Esophagus muscularis mucosa (tissue), 4 donors: ENCODE results near the gene SLC44A2. TPM values are rescaled to one million over a fixed set of nuclear protein-coding genes. Genes with fewer than 3 reads are reported as not detected.
A peak's percentile ranks its signal among the peaks of the same experiment; 100 is the strongest.
"Not testable (repeated sequence)": the region's sequence is repeated elsewhere in the genome, so short reads cannot be mapped to it uniquely, and the experiment has no call there.

ENCODE experiments used
- DNase-seq: peaks from one replicate; pipeline ENCODE4 v3.0.0-alpha.2; 2017; ENCODE audit errors: extremely low spot score
- H3K27ac ChIP-seq, 4 donors: fragments of 200-600 bp; sonication (generic); replicated peaks in 1 of 4; 1 replicate in 3 of 4; 2 replicates in 1 of 4; pipeline ENCODE4 v1.5.1; 2016 to 2019; ENCODE audit warnings: mild to moderate bottlenecking in 1 of 4
- H3K27me3 ChIP-seq, 4 donors: fragments of 200-600 bp; sonication (generic); one replicate each; pipeline versions ENCODE4 v1.5.1 to v1.6.0; 2016 to 2019
- H3K36me3 ChIP-seq, 4 donors: fragments of 200-600 bp; sonication (generic); one replicate each; pipeline ENCODE4 v1.5.1; 2016 to 2019
- H3K4me1 ChIP-seq, 4 donors: fragments of 200-600 bp; sonication (generic); one replicate each; pipeline ENCODE4 v1.5.1; 2016 to 2019
- H3K4me3 ChIP-seq, 4 donors: fragments of 200-600 bp; sonication (generic); 1 replicate in 2 of 4; 2 replicates in 2 of 4; pipeline ENCODE4 v1.5.1; 2016 to 2019; ENCODE audit warnings: mild to moderate bottlenecking in 4 of 4, moderate library complexity in 1 of 4
- H3K9me3 ChIP-seq, 4 donors: fragments of 200-600 bp; sonication (generic); 1 replicate in 3 of 4; 2 replicates in 1 of 4; pipeline ENCODE4 v1.5.1; 2016 to 2019
- EP300 ChIP-seq: sonication (generic); formaldehyde crosslinking; IDR thresholded peaks from one replicate; pipeline ENCODE4 v1.6.1; 2017; ENCODE audit warnings: antibody characterized with exemption
- POLR2A ChIP-seq: fragments of 450-650 bp; IDR thresholded peaks from one replicate; pipeline ENCODE4 v1.6.1; 2017; ENCODE audit warnings: antibody characterized with exemption, moderate library complexity, mild to moderate bottlenecking, low read depth
- POLR2AphosphoS5 ChIP-seq, 2 donors: sonication (generic); formaldehyde crosslinking; IDR thresholded peaks; one replicate each; pipeline ENCODE4 v1.6.1; 2017; ENCODE audit warnings: antibody characterized with exemption in 2 of 2
- WGBS: methylation state at CpG from one replicate; pipeline ENCODE4 v1.1.5; 2018; 5-methylcytosine and 5-hydroxymethylcytosine counted together
- intact Hi-C: fragments of 100-400 bp; cut with DNase I; formaldehyde crosslinking; loops from one replicate; pipeline ENCODE4 v1.15.1; 2023
- total RNA-seq, 4 donors: library from RNA; depleted of rRNA; stranded (reverse); fragments of >200 nt; gene quantifications; one replicate each; pipeline versions ENCODE4 v1.1.0 to v1.2.1, GENCODE V29; 2016
- TF ChIP-seq, protein P1 (sequence below), 3 experiments: fragments of 200-600 bp in 2 of 3; fragments of 450-650 bp in 1 of 3; sonication (generic) in 2 of 3; IDR thresholded peaks; one replicate each; pipeline ENCODE4 v1.5.1; 2017 to 2019; ENCODE audit warnings: antibody characterized with exemption in 3 of 3, mild to moderate bottlenecking in 2 of 3, moderate library complexity in 1 of 3

Gene SLC44A2
- total RNA-seq, 4 donors from 2014 or later, result 26.2 to 71.2 (median 46.1) TPM

- H3K9me3 ChIP-seq, result no peaks in the 10 kb centered on the region
- H3K4me1 ChIP-seq, result peaks cover 30 to 94% (median 84%) of the 10 kb centered on the region in 4 donors
- H3K27ac ChIP-seq, result no peak overlapping the region
- DNase-seq, result no peak
- TF ChIP-seq POLR2A, result no peak
- TF ChIP-seq, protein P1, sequence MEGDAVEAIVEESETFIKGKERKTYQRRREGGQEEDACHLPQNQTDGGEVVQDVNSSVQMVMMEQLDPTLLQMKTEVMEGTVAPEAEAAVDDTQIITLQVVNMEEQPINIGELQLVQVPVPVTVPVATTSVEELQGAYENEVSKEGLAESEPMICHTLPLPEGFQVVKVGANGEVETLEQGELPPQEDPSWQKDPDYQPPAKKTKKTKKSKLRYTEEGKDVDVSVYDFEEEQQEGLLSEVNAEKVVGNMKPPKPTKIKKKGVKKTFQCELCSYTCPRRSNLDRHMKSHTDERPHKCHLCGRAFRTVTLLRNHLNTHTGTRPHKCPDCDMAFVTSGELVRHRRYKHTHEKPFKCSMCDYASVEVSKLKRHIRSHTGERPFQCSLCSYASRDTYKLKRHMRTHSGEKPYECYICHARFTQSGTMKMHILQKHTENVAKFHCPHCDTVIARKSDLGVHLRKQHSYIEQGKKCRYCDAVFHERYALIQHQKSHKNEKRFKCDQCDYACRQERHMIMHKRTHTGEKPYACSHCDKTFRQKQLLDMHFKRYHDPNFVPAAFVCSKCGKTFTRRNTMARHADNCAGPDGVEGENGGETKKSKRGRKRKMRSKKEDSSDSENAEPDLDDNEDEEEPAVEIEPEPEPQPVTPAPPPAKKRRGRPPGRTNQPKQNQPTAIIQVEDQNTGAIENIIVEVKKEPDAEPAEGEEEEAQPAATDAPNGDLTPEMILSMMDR (IDR thresholded peaks at IDR 0.05), result no peak
- no peak for TF ChIP-seq EP300
- H3K36me3 ChIP-seq, result peaks cover 0 to 21% (median 0%) of the 10 kb centered on the region in 4 donors
- H3K4me3 ChIP-seq, result no peak overlapping the region
- WGBS, result 85% methylated on average over 1 of the region's 1 CpG
- intact Hi-C loops, result no loop called here
- H3K27me3 ChIP-seq, result no peaks in the 10 kb centered on the region
Observed at GRCh38 chr19:10661946-10662345, 36.6 kb downstream of the SLC44A2 start.

DNA sequence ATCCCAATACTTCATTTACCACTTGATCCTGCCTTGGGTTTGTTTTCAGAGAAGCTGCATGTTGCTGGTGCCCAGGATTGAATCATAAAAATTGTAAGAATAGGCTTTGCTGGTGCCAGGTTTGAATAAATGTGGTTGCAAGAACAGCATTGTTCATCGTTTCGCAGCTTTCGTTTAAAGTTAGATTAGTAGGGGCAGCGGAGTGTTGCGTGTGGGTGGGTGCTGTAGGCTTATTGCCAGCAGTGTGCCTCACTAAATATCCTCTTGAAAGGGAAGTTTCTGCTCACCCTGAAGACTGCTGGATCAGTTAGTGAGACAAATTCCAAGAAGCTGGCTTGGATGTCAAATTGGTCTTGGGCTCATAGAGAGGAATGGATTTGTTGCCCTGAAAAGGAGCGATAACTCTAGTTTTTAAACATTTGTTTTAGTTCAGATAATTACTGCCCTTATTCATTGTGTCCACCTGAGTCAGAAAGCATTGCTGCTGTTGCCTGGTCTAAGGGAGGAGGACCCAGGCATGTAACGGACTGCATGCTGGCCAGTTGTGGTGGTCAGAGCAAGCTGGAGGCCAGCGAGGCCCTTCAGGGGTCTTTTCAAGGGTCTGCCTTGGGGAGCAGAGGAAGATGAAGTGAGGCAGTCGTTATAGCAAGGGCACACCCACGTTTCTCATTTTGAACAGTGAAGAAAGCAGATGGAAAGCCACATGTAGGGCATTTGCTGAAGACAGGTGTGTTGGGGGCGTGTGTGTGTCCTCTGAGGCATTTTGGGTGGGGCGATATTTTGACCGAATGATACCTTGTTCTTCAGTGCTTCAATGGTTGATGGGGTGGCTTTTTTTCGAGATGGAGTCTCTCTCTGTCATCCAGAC lies 37.3 kb downstream of the SLC44A2 start:
- TF ChIP-seq POLR2A (no peak), POLR2AphosphoS5 (IDR thresholded peaks at IDR 0.05) (no peak), EP300 (no peak)
- TF ChIP-seq, protein P1 (IDR thresholded peaks at IDR 0.05), result no peak
- 57% methylated on average over 14 of the region's 14 CpGs for whole genome bisulfite sequencing
- no peaks in the 10 kb centered on the region for H3K27me3 ChIP-seq
- DNase-seq, result no peak
- H3K4me3 ChIP-seq, result no peak overlapping the region
- peak overlapping the region in 1 of 4 donors; percentile 39 for H3K27ac ChIP-seq
- peaks cover 0 to 19% (median under 1%) of the 10 kb centered on the region in 4 donors for H3K36me3 ChIP-seq
- H3K9me3 ChIP-seq, result no peaks in the 10 kb centered on the region
- peaks cover 30 to 90% (median 78%) of the 10 kb centered on the region in 4 donors for H3K4me1 ChIP-seq
- intact Hi-C loops, result no loop called here

- H3K9me3 ChIP-seq, DNase-seq, H3K27me3 ChIP-seq, H3K4me3 ChIP-seq, intact Hi-C loops: not testable (repeated sequence)
- H3K27ac ChIP-seq, result peak overlapping the region in 1 of 4 donors; percentile 39
- 87% methylated on average over 16 of the region's 16 CpGs for WGBS
- peaks cover 0 to 20% (median 3%) of the 10 kb centered on the region in 4 donors for H3K36me3 ChIP-seq
- H3K4me1 ChIP-seq, result peaks cover 30 to 91% (median 74%) of the 10 kb centered on the region in 4 donors
Observed at GRCh38 chr19:10663252-10663563, 37.9 kb downstream of the SLC44A2 start.

- Histone ChIP-seq H3K4me1 (peaks cover 32 to 80% (median 61%) of the 10 kb centered on the region in 4 donors), H3K36me3 (peaks cover 14 to 29% (median 23%) of the 10 kb centered on the region in 4 donors), H3K27ac (no peak overlapping the region), H3K9me3 (no peaks in the 10 kb centered on the region), H3K27me3 (no peaks in the 10 kb centered on the region), H3K4me3 (no peak overlapping the region)
- no peak for DNase-seq
- intact Hi-C loops, result no loop called here
- no peak for TF ChIP-seq POLR2AphosphoS5 (IDR thresholded peaks at IDR 0.05)
- TF ChIP-seq, protein P1 (IDR thresholded peaks at IDR 0.05), result no peak
- TF ChIP-seq EP300, result no peak
- 77% methylated on average over 5 of the region's 6 CpGs for WGBS
Observed at GRCh38 chr19:10667867-10668266, 42.5 kb downstream of the SLC44A2 start.

GRCh38 chr19:10669246-10669645 lies 43.9 kb downstream of the SLC44A2 start:
- TF ChIP-seq, protein P1 (IDR thresholded peaks at IDR 0.05), result no peak
- TF ChIP-seq EP300 (no peak), POLR2A (no peak), POLR2AphosphoS5 (IDR thresholded peaks at IDR 0.05) (no peak)
- Histone ChIP-seq H3K36me3 (peaks cover 21 to 42% (median 35%) of the 10 kb centered on the region in 4 donors), H3K9me3 (no peaks in the 10 kb centered on the region), H3K27me3 (no peaks in the 10 kb centered on the region), H3K4me3 (no peak overlapping the region), H3K27ac (no peak overlapping the region), H3K4me1 (peaks cover 26 to 67% (median 47%) of the 10 kb centered on the region in 4 donors)
- WGBS, result 86% methylated on average over 6 of the region's 6 CpGs
- intact Hi-C loops, result no loop called here
- no peak for DNase-seq
